CD4-positive, alpha-beta memory T cell (primary cell): Measurements from ENCODE around the gene CDKN2A. TPM values are rescaled to one million over a fixed set of nuclear protein-coding genes. Genes with fewer than 3 reads are reported as not detected.

Experiments
- CTCF ChIA-PET: fragments of 350-600 bp; sonication (Branson Sonifier 250); formaldehyde crosslinking; loops from one replicate; lab custom pipeline; 2021; ENCODE audit warnings: inconsistent platforms; ENCODE audit not compliant: partially characterized antibody; lab: Charles Lee
- POLR2A ChIA-PET: fragments of 350-600 bp; sonication (Branson Sonifier 250); formaldehyde crosslinking; loops from one replicate; lab custom pipeline; 2021; ENCODE audit not compliant: partially characterized antibody; lab: Charles Lee
- DNase-seq, 5 donors: peaks; one replicate each; pipeline versions ENCODE4 v3.0.0 to v3.0.0-alpha.2; 2020 to 2022; ENCODE audit warnings: mixed read lengths in 1 of 5
- H3K27ac ChIP-seq: one replicate; pipeline ENCODE4 v1.7.0; 2013; ENCODE audit warnings: low read depth, low read length
- H3K27me3 ChIP-seq: 2 replicates; pipeline ENCODE4 v1.7.0; 2013; ENCODE audit warnings: mild to moderate bottlenecking, low read length, moderate library complexity; ENCODE audit not compliant: insufficient read depth
- H3K36me3 ChIP-seq: 2 replicates; pipeline ENCODE4 v1.7.0; 2013; ENCODE audit warnings: mild to moderate bottlenecking, low read length, moderate library complexity; ENCODE audit not compliant: insufficient read depth
- H3K4me1 ChIP-seq: 2 replicates; pipeline ENCODE4 v1.7.0; 2013; ENCODE audit warnings: mild to moderate bottlenecking, low read length, moderate library complexity; ENCODE audit not compliant: insufficient read depth
- H3K4me3 ChIP-seq, 2 donors: one replicate each; pipeline ENCODE4 v1.7.0; 2013; ENCODE audit warnings: low read length in 2 of 2, mild to moderate bottlenecking in 1 of 2
- H3K9me3 ChIP-seq, 2 donors: one replicate each; pipeline ENCODE4 v1.7.0; 2013; ENCODE audit warnings: low read length in 2 of 2, control low read depth in 1 of 2; ENCODE audit not compliant: control insufficient read depth in 1 of 2
- H3K27ac Mint-ChIP-seq, 7 donors: one replicate each; pipeline ENCODE4 v1.8.0; 2020 to 2021; ENCODE audit warnings: mixed read lengths in 7 of 7, mild to moderate bottlenecking in 6 of 7, inconsistent platforms in 3 of 7, moderate library complexity in 3 of 7
- H3K27me3 Mint-ChIP-seq, 2 donors: one replicate each; pipeline ENCODE4 v1.8.0; 2020 to 2021; ENCODE audit warnings: mixed read lengths in 2 of 2
- H3K36me3 Mint-ChIP-seq, 2 donors: one replicate each; pipeline ENCODE4 v1.8.0; 2020 to 2021; ENCODE audit warnings: mixed read lengths in 2 of 2, inconsistent platforms in 1 of 2, mild to moderate bottlenecking in 1 of 2
- H3K4me1 Mint-ChIP-seq, 4 donors: one replicate each; pipeline ENCODE4 v1.8.0; 2020 to 2021; ENCODE audit warnings: mixed read lengths in 4 of 4, mild to moderate bottlenecking in 1 of 4
- H3K4me3 Mint-ChIP-seq, 8 donors: one replicate each; pipeline ENCODE4 v1.8.0; 2020 to 2021; ENCODE audit warnings: mixed read lengths in 8 of 8, mild to moderate bottlenecking in 7 of 8, moderate library complexity in 6 of 8, inconsistent platforms in 3 of 8
- H3K9me3 Mint-ChIP-seq, 8 donors: one replicate each; pipeline ENCODE4 v1.8.0; 2020 to 2021; ENCODE audit warnings: mixed read lengths in 8 of 8, mild to moderate bottlenecking in 5 of 8, inconsistent platforms in 3 of 8, moderate library complexity in 1 of 8
- intact Hi-C: fragments of 100-400 bp; cut with micrococcal nuclease; formaldehyde crosslinking; loops from one replicate; pipeline ENCODE4 v1.15.1; 2023
- polyA plus RNA-seq, 2 donors: library from polyadenylated mRNA; unstranded; fragments of 300-500 nt; fragmentation: Illumina TruSeq; gene quantifications; one replicate each; pipeline ENCODE4 v1.2.3, GENCODE V29; 2021
- total RNA-seq, 2 experiments: library from RNA; stranded (reverse); gene quantifications; one replicate each; pipeline ENCODE4 v1.2.3, GENCODE V29; 2021

CDKN2A gene
- total RNA-seq (1 to 10 TPM; 6.1 to 7.0 TPM), polyA plus RNA-seq (1 to 10 TPM; 5.4 to 6.3 TPM)

DNA sequence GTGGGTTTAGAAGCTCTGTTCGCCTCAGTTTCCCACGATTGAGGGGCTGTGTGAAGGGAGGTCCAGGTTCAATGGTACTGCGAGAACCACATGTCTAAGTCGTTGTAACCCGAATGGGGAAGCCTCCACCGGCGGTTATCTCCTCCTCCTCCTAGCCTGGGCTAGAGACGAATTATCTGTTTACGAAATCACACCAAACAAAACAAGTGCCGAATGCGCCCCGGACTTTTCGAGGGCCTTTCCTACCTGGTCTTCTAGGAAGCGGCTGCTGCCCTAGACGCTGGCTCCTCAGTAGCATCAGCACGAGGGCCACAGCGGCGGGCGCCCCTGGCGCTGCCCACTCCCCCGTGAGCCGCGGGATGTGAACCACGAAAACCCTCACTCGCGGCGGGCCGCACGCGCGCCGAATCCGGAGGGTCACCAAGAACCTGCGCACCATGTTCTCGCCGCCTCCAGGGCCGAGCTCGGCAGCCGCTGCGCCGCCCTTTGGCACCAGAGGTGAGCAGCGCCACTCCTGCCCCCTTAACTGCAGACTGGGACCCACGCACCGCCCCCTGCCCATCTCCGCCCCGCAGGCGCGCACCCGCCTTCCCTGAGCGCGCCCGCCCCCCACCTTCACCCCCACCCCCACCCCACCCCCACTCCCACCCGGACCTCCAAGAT lies at the start of gene CDKN2A:
Gene CDKN2A (minus strand): TSS at position 500 of the 663 bp plus-strand sequence.
- H3K36me3 Mint-ChIP-seq: peaks cover 0 to 6% of the 10 kb centered on the region in 2 donors
- H3K4me1 Mint-ChIP-seq: peaks cover 6 to 33% (median 13%) of the 10 kb centered on the region in 4 donors
- intact Hi-C loops: loop anchor here (2.0 to 10.0 kb wide), 3 partner anchors 19 to 659 kb away; partner anchors contain the start of gene KLHL9
- POLR2A ChIA-PET: interaction anchor here (0.6 to 1.6 kb wide), 8 partner anchors 12 to 181 kb away, joined by 3 to 9 read pairs (median 3); partner anchors contain the start of gene CDKN2B
- H3K4me3 Mint-ChIP-seq: peak within 1 kb of the TSS; percentile 93 to 100 (median 98)
- peaks cover 4% of the 10 kb centered on the region for H3K27me3 ChIP-seq
- peaks cover under 1 to 3% of the 10 kb centered on the region in 2 donors for H3K27me3 Mint-ChIP-seq
- H3K4me1 ChIP-seq: peaks cover 21% of the 10 kb centered on the region
- H3K27ac ChIP-seq: peak within 1 kb of the TSS; percentile 75
- H3K9me3 ChIP-seq: no peaks in the 10 kb centered on the region
- CTCF ChIA-PET: interaction anchor here (0.6 to 6.7 kb wide), 9 partner anchors 12 to 181 kb away, joined by 3 to 50 read pairs (median 4); partner anchors contain the start of gene CDKN2B
- peak; percentile 50 to 58 (median 52) for DNase-seq
- H3K9me3 Mint-ChIP-seq: peaks cover 0 to 5% (median 0%) of the 10 kb centered on the region in 8 donors
- H3K27ac Mint-ChIP-seq: peak within 1 kb of the TSS; percentile 93 to 98 (median 95)
- peak within 1 kb of the TSS; percentile 92 to 94 for H3K4me3 ChIP-seq
- H3K36me3 ChIP-seq: no peaks in the 10 kb centered on the region

DNA sequence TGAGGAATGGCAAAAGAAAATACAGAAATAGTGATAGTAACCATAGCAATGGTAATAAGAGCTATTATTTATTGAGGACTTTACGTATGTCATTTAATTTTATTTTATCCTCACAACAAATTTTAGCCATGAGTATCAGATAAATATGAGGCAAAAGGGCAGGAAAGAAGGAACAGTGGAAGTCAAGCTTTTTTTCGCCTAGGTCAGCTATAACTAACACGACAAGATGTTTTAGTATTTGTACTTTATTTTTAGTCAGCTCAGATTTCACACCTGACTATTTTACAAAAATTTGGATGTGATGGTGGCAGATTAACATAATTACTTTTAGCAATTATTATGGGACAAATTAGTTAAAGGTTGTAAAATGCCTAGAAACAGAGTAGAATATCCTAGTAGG lies 49.7 kb upstream of the CDKN2A start:
- POLR2A ChIA-PET: interaction anchor here (0.6 kb wide), 1 partner anchor 8 kb away, joined by 3 read pairs; no protein-coding TSS in a partner anchor
- no peaks in the 10 kb centered on the region for H3K36me3 ChIP-seq
- H3K4me1 Mint-ChIP-seq: peaks cover 6 to 14% (median 12%) of the 10 kb centered on the region in 4 donors
- no peak overlapping the region for H3K4me3 ChIP-seq
- no peak overlapping the region for H3K4me3 Mint-ChIP-seq
- H3K27ac ChIP-seq: no peak overlapping the region
- H3K27me3 Mint-ChIP-seq: no peaks in the 10 kb centered on the region
- no peak for DNase-seq
- H3K36me3 Mint-ChIP-seq: no peaks in the 10 kb centered on the region
- H3K9me3 ChIP-seq: no peaks in the 10 kb centered on the region
- intact Hi-C loops: no loop called here
- CTCF ChIA-PET: interaction anchor here (0.7 to 14.7 kb wide), 3 partner anchors 36 to 232 kb away, joined by 3 to 349 read pairs (median 4); no protein-coding TSS in a partner anchor
- no peaks in the 10 kb centered on the region for H3K27me3 ChIP-seq
- no peaks in the 10 kb centered on the region for H3K9me3 Mint-ChIP-seq
- peaks cover 27% of the 10 kb centered on the region for H3K4me1 ChIP-seq
- H3K27ac Mint-ChIP-seq: no peak overlapping the region

DNA sequence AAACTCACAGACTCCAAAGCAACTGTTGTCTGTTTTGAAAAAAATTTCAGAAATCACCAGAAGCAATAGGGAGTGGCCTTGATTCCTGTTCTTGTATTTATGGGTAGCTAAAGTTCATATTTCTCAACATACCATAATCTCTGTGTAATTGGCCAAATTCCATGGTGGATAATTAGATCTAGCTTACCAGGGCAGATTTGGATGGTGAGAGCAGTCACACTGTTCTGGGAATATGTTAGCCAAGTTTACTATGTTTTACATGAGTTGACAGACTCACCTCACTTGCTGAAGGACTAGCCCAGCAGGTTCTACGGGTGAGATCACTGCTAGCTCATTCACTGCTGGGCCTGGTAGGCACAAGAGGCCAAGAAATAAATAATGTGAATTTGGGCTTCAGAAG lies 47.6 kb upstream of the CDKN2A start:
- intact Hi-C loops: no loop called here
- POLR2A ChIA-PET: interaction anchor here (1.3 kb wide), 1 partner anchor 229 kb away, joined by 3 read pairs; no protein-coding TSS in a partner anchor
- Mint-ChIP-seq H3K4me3 (no peak overlapping the region), H3K9me3 (no peaks in the 10 kb centered on the region), H3K36me3 (no peaks in the 10 kb centered on the region), H3K4me1 (peaks cover 8 to 10% (median 9%) of the 10 kb centered on the region in 4 donors), H3K27me3 (no peaks in the 10 kb centered on the region), H3K27ac (no peak overlapping the region)
- H3K4me3 ChIP-seq: no peak overlapping the region
- no peak for DNase-seq
- H3K36me3 ChIP-seq: no peaks in the 10 kb centered on the region
- H3K4me1 ChIP-seq: peaks cover 25% of the 10 kb centered on the region
- no peak overlapping the region for H3K27ac ChIP-seq
- CTCF ChIA-PET: interaction anchor here (1.0 to 14.7 kb wide), 4 partner anchors 10 to 230 kb away, joined by 3 to 349 read pairs (median 8); partner anchors contain the start of gene CDKN2B
- H3K27me3 ChIP-seq: no peaks in the 10 kb centered on the region
- no peaks in the 10 kb centered on the region for H3K9me3 ChIP-seq

DNA sequence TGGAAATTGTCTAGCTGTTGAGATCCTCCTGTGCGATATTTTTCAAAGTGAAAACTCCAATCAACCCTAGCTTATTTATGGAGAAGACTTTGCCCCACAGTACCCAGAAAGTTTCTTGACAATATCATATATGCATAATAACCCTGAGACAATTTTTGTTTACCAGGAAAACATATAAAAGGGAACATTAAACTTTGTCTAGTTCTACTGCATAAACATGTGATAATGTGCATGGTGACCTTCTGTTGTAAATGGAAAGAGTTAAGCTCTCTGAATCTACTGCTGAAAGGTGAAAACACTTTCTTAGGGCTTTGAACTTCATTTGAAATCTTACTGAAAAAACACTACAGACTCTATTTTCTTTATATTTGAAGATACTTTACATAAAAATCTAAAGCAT lies 47.2 kb upstream of the CDKN2A start:
- Histone ChIP-seq H3K9me3 (no peaks in the 10 kb centered on the region), H3K4me3 (no peak overlapping the region), H3K27me3 (no peaks in the 10 kb centered on the region), H3K27ac (no peak overlapping the region), H3K4me1 (peaks cover 20% of the 10 kb centered on the region), H3K36me3 (no peaks in the 10 kb centered on the region)
- H3K4me3 Mint-ChIP-seq: no peak overlapping the region
- H3K4me1 Mint-ChIP-seq: peaks cover 4 to 7% (median 5%) of the 10 kb centered on the region in 4 donors
- CTCF ChIA-PET: interaction anchor here (0.9 to 14.7 kb wide), 5 partner anchors 10 to 229 kb away, joined by 3 to 349 read pairs (median 4); partner anchors contain the start of gene CDKN2B
- DNase-seq: no peak
- H3K27ac Mint-ChIP-seq: no peak overlapping the region
- H3K9me3 Mint-ChIP-seq: no peaks in the 10 kb centered on the region
- H3K27me3 Mint-ChIP-seq: no peaks in the 10 kb centered on the region
- POLR2A ChIA-PET: interaction anchor here (1.3 kb wide), 1 partner anchor 229 kb away, joined by 3 read pairs; no protein-coding TSS in a partner anchor
- no peaks in the 10 kb centered on the region for H3K36me3 Mint-ChIP-seq
- intact Hi-C loops: no loop called here

DNA sequence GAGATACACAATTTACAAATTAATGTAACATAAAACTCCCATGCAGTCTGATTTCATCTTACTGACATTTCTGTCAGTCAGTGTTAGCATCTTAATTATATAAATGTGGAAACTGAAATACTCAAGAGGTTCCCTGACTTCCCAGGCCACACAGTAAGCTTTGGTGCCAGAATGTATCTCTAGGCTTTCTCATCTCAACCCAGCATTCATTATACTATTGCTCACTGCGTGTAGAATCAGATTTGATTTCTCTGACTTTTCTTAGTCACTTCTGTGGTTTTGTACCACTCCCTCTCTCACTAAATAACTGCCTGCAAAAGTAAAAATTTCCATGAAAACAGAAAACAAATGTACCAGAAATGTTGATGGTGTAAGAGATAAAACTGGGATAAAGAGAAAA lies 46.6 kb upstream of the CDKN2A start:
- peak overlapping the region in 1 of 8 donors; percentile 11 for H3K4me3 Mint-ChIP-seq
- no peaks in the 10 kb centered on the region for H3K36me3 Mint-ChIP-seq
- no peak for DNase-seq
- intact Hi-C loops: no loop called here
- H3K27me3 Mint-ChIP-seq: no peaks in the 10 kb centered on the region
- peaks cover 0 to 4% (median 3%) of the 10 kb centered on the region in 4 donors for H3K4me1 Mint-ChIP-seq
- Histone ChIP-seq H3K9me3 (no peaks in the 10 kb centered on the region), H3K27ac (no peak overlapping the region), H3K4me1 (peaks cover 14% of the 10 kb centered on the region), H3K4me3 (no peak overlapping the region), H3K36me3 (no peaks in the 10 kb centered on the region), H3K27me3 (no peaks in the 10 kb centered on the region)
- H3K9me3 Mint-ChIP-seq: no peaks in the 10 kb centered on the region
- H3K27ac Mint-ChIP-seq: peak overlapping the region in 3 of 7 donors; percentile 32 to 54 (median 51)
- POLR2A ChIA-PET: no interaction called here
- CTCF ChIA-PET: interaction anchor here (0.9 to 14.7 kb wide), 4 partner anchors 11 to 229 kb away, joined by 3 to 349 read pairs (median 8); partner anchors contain the start of gene CDKN2B

DNA sequence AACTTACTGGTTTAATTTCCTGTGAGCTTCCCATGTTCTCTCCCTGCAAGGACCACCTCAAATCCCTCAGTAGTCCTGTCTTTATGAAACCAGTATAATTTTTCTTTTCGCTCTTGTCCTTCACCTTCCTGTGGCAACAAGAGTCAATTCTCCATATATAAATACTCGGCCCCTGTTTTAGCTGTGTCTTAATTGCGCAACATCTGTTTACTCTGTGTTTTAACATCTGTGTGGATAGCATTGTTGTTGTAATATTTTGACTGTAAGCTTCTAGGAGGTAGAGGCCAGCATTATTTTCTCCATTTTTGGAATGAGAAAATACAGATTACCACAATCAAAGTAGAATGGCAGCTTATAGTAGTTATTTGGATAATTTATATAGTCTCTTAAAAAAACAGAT lies 45.1 kb upstream of the CDKN2A start:
- DNase-seq: no peak
- H3K4me1 Mint-ChIP-seq: peaks cover 0 to 8% (median 4%) of the 10 kb centered on the region in 4 donors
- H3K4me3 Mint-ChIP-seq: no peak overlapping the region
- CTCF ChIA-PET: interaction anchor here (0.9 to 14.7 kb wide), 7 partner anchors 9 to 227 kb away, joined by 3 to 349 read pairs (median 4); partner anchors contain the start of gene CDKN2B
- intact Hi-C loops: loop anchor here (5.0 kb wide), 2 partner anchors 78 to 413 kb away; no protein-coding TSS in a partner anchor
- Histone ChIP-seq H3K4me1 (peaks cover 11% of the 10 kb centered on the region), H3K27me3 (no peaks in the 10 kb centered on the region), H3K4me3 (no peak overlapping the region), H3K9me3 (no peaks in the 10 kb centered on the region), H3K27ac (no peak overlapping the region), H3K36me3 (no peaks in the 10 kb centered on the region)
- no peaks in the 10 kb centered on the region for H3K9me3 Mint-ChIP-seq
- H3K27ac Mint-ChIP-seq: no peak overlapping the region
- H3K27me3 Mint-ChIP-seq: no peaks in the 10 kb centered on the region
- POLR2A ChIA-PET: interaction anchor here (1.3 kb wide), 1 partner anchor 226 kb away, joined by 4 read pairs; no protein-coding TSS in a partner anchor
- H3K36me3 Mint-ChIP-seq: no peaks in the 10 kb centered on the region
